ENCODE data around the gene PTPRU.

DNA sequence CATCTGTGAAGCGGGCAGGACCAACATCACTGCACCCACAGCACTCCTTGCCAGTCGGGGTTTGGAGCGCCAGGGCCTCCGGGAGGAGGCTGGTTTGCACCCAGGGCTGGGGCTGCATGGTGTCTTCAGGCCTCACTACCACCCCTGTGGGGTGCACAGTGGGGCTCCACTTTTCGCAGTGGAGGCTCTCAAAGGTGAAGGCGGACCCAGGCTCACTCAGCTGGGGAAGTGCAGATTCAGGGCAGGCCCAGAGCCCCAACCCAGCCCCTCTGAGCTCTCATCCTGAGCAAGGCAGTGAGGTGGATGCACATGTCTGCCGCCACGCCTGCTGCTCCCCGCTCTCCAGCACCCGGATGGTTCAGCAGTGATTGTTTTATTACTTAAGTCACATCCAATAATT, 125.8 kb downstream of the PTPRU start:
- no peak for TF ChIP-seq EZH2 (IDR thresholded peaks at IDR 0.05; ENCODE audit: low read length, unreplicated experiment)
- TF ChIP-seq CTCF (conservative IDR thresholded peaks at IDR 0.05; ENCODE audit: low read depth, low read length): no peak
- no peak for TF ChIP-seq EZH2phosphoT487 (IDR thresholded peaks at IDR 0.05; ENCODE audit: borderline replicate concordance, low read length)
